ENCODE measurements around the gene RFT1.

RFT1 gene

DNA sequence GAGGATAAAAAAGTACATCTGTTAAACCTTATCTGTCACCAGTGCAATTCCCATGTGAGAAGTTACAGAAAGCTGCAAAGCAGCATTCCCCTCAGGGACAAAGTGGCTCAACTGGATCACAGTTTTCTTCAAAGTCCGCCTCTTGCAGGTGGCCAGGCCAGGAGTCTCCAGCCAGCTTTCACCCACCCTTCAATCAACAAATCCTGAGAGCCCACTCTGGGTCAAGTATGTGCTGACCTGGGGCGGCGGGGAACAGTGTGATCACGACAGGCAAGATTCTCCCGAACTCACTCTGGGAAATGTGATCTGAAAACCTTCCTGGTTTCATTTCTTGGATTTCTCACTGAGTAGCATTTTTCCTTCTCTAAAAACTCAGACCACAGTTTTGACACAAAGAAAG lies 39.2 kb downstream of the RFT1 start:
- no peak for DNase-seq (ENCODE audit: low read depth)

DNA sequence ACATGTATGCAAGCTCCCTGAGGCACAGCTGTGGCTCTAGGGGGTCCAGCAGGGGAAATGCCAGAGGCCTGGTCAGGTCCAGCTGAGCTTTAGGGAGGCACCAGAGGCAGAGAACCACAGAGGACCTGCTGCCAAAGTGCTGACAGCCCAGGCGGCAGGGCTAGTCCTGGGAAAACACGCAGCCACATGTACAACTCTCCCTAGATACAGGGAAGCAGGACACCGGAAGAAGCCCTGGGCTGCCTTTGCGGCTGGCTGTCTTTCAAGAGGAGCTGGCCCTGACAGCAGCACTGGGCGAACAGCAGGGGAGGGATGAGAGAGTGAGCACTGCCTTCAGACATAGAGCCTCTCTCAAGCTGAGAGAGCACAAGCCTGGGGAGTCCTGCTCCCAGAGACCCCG lies 40.7 kb downstream of the RFT1 start:
- no peak for DNase-seq (ENCODE audit: low read depth)

DNA sequence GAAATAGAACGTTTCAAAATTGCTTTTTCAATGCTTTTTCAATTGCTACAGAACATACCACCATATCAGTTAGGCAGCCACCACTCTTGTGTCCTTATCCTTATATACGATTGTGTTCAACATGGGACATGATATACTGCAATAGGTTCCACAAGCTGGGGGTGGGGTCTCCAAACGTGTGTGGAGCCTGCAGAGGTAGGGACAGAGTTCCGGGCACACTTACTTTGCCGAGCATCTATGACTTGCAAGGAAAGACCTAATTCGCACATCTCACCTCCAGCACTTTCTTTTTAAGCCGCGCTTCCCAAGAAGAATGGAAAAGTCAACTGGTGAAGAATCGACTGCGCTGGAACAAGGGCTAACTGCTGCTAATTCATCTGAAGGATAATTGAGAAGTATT lies 44.8 kb downstream of the RFT1 start:
- DNase-seq (ENCODE audit: low read depth) = no peak

DNA sequence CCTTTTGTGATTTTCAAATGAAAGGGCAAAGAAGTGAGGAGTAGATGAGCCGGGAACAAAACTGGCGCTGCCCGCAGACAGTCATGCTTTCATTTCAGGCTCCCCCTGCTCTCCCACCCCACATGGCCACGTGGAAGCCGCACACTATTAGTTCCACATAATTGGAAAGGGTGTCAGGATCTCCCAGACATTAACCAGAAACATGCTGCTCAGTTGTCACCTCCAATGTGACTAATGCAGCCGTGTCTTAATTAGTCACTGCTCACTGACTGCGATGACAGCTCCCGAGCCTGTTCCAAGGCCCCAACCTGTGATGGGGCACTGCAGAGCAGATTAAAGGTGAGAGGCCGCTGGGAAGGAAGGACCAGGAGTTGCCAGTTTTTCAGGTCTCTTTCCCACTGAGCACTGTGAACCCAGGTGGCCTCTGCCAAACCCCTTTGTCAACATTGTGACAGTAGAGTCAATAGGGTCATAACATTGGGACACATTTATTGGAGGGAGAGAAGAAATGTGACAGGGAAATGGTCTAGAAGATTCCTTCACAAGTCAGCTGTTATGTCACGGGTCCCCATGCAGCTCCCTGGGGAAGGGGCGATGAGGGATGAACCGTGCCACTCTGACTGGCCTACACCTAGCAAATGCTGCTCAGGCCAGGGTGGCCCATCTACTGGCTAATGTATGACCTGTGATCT lies 45.8 kb downstream of the RFT1 start:
- DNase-seq (ENCODE audit: low read depth) = no peak

DNA sequence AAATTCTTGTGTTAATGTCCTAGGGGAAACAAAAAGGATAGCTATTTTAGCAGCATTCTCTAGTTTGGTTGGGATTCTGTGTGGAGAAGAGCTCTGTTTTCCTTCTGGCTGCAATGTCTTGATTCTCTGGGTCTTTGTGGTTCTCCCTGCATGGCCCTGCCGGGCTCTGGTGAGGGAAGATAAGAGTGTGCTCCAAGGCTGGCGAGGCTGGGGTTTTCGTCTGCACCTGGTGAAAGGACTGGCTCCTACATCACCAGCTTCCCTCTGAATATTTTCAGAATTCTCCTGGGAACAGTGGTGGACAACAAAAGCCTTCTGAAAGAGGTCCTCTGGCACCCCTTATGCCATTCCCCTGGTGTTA lies 46.3 kb downstream of the RFT1 start:
- no peak for DNase-seq (ENCODE audit: low read depth)

DNA sequence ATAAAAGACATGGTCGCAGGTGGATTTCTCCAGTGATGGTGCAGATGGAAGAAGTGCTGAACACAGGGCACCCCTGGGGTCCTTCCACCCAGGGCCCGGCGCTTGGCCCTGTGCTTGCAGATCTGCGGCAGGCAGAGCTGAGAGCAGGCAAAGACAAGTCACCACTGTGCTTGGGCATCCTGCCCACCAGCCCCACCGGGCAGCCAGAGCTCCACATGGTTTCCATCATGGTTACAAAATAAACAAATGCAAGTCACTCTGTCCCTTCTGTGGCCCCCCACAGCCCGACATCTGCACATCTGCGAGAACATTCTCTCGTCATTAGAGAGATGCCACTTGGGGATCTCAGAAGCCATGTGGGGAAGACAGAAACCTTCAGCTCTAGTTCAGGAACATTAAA lies 46.7 kb downstream of the RFT1 start:
- no peak for DNase-seq (ENCODE audit: low read depth)

DNA sequence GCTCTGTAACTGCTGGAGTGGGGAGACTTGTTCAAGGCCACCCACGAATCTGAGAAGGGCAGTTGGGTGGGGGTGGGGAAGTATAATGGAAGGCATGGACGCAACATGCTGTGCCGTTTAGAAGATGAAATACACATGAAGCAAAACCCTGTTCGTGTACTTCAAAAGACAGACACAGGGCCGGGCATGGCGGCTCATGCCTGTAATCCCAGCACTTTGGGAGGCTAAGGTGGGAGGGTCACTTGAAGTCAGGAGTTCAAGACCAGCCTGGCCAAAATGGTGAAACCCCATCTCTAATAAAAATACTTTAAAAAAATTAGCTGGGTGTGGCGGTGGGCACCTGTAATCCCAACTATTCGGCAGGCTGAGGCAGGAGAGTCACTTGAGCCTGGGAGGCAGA lies 47.5 kb downstream of the RFT1 start:
- DNase-seq (ENCODE audit: low read depth) = no peak

DNA sequence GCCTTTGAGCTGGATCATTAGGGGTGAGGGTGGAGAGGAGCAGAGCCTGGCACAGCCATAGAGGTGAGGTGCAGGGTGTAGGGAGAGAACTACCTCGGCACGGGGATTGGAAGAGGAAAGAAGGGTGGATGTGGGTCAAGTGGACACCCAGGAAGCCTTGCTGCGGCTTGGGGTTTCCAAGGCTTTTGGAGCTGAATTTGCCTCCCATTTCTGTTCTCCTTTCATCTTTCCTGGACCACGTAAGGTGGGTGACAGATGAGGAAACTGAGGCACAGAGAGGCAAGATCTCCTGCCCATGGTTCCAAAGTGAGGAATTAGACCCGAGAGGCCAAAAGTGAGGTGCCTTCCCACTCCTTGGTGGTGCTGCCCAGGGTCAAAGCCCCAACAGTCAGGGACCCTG lies 48.9 kb downstream of the RFT1 start:
- no peak for DNase-seq (ENCODE audit: low read depth)

DNA sequence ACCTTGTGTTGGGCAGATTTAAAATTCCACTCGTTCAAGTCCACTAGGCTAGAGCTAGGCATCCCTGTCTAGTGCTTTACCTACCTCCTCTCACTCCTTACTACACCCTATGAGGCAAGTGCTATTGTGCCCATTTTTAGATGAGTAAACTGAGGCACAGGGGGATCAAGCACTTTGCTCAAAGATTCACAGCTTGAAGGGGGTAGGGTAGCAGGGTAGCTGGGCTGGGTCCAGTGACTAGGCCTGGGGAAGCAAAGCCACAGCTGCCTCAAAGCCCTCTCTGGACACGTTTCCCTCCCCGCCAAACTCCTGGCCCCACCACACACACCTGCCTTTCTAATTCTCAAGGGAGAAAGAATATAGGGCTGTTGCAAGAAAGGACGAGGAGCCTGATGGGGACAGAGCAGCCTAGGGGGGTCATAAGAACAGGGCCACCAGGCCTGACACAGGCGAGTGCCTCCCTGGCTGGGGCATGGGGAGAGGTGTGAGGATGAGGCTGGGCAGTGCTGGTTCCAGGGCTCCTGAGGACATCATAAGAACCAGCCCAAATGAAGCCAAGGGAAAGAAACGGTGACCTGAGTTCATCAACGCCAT lies 49.5 kb downstream of the RFT1 start:
- no peak for DNase-seq (ENCODE audit: low read depth)

DNA sequence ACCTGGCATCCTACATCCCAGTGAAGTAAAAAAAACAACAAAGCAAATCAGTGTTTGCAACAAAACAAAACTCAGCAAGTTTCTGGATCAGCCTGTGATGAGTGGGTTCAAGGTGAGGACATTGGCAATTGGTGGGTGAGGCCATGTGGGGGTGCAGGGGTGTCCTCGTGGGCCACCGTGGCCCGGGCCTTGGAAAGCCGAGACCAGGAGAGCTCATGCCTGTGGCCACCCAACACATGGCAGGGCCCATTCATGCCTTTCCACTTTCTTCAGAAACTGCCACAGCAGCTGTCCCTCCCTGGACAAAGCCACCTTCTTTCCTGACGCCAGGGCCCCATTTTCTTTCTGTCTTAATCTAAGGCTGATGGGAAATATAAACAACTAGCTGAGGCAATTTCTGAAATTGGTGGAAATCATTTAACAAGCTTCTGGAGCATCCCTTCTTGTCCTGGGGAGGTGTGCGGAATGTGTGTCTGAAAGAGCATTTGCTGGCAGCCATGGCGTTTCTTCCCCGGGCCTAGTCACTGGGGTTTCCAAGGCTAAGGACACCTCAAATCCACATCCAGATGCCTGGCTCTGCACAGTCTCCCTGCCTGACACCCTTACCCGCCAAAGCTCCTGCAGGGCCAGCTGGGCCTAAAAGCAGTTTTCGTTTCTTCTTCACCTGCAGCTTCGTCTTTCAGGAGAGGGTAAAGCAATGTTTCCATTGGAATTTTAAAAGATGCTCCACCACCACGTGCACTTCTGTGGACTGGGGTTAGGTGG lies 50.3 kb downstream of the RFT1 start:
- no peak for DNase-seq (ENCODE audit: low read depth)

DNA sequence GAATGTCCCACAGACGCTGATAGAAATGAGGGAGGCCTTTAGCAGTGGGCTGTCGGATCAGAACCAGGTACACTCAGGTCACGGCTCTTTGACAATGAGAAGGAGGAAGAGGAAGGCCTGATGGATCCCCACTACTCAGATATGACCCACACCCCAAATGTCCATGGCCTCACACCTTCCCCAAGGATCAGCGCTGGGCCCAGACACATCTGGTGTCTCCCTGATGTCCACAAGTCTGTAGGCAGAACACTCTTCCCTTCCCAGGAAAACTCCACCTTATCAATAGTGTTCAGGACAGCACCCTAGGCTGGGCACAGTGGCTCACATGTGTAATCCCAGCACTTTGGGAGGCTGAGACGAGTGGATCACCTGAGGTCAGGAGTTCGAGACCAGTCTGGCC lies 51.1 kb downstream of the RFT1 start:
- DNase-seq (ENCODE audit: low read depth) = no peak

DNA sequence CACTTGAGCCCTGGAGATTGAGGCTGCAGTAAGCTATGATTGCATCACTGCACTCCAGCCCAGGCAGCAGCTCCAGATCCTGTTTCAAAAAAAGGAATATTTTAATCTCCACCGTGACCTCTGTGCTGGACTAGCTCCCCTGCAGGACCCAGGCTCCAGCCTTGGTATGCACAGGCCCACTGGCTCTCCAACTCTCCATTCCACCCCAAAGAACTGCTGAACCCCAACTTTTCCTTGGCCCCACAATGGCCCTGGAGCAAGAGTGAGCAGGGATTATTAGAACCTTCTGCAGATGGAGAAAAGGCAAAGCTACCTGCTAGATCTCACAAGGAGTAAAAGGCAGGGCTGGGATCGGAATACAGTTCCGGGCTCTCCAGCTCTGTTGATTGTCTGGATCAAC lies 51.6 kb downstream of the RFT1 start:
- DNase-seq (ENCODE audit: low read depth) = no peak

DNA sequence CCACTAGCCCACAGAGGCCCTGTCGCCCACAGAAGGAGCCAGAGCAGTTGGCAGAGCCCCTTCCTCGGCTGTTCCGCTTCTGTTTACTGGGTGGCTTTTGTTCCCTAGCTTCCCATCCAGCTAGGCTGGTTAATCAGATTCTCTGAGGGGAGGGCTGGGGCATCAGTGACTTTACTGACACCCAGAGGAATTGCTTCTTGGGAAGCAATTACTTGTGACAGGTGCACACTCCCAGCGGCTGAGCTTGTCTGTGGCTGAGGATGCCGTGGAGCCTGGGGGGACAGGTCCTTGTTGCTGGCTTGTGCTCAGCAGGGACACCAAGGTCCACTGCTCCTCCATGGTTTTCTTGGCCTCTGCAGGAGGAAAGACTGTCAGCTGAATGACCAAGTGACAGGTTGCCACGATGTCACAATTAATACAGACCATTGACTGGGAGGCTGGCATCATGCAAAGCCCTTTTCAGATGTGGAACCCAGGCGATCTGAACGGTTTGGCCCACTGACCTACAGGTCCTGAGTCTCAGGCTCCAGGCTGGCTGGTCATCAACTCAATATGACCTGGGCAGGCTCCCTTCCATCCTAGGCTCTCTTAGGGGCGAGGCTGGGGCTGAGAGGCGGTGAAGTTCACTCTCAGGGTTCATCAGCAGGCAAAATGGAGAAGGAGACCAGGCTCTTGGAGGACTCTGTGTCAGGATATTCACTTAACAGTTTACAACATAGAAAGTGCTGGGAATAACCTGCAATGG lies 52.6 kb downstream of the RFT1 start:
- DNase-seq (ENCODE audit: low read depth) = no peak

DNA sequence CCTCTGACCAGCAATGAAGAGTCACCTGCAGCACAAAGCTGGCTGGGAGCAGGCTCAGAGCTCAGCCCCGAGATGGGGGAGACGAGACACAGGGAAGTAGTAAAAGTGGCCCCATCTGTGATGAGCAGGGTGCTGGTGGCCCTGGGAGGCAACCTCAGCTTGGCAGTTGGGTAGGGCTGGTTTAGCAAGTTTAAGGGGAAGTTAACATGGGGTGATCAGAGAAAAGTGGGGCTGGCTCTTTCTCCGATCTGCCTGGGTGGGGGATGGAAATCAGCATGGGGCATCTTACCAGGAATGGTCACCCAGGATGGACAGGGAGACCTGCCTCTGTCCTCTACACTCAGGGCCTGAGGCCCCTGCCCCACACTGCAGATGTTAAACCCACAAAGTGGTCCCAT lies 54.5 kb downstream of the RFT1 start:
- DNase-seq (ENCODE audit: low read depth) = no peak

DNA sequence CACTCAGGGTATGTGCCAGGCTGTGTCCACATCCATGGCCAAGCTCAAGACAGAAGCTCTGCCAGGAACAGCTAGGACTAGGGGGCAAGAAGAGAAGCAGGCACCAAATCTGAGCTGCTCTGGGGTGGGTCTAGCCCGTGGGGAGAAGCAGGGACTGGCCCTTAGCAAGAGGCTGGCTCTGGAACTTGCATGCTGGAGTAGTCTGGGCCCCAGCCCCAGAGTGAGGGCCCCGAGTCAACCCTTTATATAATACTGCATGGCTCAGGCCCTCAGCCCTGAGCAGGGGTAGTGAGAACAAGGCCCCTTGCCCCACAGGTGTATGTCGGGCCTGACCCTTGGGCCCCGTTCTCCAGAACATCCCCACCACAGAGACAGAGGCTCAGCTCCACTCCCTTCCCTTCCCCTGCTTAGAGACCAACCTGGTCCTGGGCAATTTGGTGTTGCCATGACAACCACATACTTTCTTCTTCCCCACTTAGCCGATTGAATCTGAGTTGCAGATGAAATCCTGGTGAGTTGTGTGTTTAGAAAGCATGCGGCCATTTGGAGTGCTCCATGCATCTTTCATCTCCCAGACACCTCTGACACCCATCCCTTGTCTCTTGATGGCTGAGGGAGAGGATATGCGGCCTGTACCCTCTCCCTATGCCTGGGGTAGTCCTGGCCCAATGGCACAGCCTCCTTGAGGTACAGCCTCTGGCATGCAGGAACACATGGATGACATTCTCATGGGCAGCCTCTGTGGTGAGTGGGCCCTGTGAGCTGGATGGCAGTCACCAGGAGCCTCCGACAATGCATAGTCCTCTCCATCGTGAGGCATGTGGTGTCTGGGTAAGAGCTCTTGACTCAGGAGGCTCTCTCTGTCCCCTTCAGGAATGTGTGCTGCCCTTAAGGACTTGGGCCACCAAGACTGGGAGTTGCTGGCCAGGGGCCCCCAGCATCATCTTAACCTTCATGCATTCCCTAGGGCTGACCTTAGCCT lies 55.2 kb downstream of the RFT1 start:
- DNase-seq (ENCODE audit: low read depth) = no peak

DNA sequence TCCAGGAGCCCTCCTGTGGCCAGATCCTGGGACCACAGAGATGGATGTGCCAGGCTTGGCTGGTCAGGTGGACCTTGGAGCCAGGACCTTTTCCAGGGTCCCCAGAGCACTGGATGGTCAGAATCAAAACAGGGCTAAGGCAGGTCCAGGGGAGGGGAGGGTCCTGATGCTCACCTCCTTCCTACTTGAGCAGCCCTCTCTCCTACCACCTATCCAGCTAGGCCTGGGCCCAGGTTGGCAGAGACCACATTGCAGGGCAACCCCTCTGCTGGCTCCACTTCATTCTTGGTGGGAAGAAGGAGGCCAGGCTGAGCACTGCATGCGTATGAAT lies 55.9 kb downstream of the RFT1 start:
- DNase-seq (ENCODE audit: low read depth) = no peak

DNA sequence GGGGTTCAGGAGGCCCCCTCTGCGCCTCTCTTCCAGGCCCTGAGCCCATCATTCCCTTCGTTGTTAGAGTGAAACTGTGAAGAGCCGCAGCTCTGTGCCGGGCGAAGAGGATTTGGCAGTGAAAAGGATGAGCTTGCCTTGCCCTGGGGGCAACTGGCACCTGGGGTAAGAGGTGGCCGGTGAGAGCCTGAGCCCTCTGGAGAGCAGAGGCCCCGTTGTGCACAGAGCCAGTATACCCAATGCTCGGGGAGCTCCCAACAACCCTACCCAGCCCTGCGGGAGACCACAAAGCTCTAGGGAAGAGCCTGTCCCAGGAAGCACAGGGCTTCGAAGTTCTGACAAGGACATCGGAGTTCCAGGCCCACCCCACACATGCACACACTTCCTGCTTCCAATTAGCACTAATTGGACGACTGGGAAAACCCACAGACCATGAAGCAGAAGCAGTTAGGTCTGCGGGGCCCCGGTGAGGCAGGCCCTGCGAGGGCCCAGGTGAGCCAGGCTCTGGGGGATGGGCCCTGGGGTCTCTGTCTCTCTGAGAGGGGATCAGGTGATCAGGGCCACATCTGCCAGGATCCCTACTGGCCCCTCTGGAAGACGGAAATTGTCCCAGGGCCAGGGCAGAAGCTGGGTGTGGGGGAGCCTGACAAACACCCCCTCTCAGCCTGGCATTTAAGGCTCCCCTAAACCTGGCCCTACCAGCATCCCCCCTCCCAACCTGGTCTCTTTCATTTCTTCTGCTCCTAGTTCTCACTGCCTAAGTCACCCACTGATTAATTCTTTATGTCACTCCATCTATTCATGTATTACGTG lies 56.5 kb downstream of the RFT1 start:
- DNase-seq (ENCODE audit: low read depth) = no peak

DNA sequence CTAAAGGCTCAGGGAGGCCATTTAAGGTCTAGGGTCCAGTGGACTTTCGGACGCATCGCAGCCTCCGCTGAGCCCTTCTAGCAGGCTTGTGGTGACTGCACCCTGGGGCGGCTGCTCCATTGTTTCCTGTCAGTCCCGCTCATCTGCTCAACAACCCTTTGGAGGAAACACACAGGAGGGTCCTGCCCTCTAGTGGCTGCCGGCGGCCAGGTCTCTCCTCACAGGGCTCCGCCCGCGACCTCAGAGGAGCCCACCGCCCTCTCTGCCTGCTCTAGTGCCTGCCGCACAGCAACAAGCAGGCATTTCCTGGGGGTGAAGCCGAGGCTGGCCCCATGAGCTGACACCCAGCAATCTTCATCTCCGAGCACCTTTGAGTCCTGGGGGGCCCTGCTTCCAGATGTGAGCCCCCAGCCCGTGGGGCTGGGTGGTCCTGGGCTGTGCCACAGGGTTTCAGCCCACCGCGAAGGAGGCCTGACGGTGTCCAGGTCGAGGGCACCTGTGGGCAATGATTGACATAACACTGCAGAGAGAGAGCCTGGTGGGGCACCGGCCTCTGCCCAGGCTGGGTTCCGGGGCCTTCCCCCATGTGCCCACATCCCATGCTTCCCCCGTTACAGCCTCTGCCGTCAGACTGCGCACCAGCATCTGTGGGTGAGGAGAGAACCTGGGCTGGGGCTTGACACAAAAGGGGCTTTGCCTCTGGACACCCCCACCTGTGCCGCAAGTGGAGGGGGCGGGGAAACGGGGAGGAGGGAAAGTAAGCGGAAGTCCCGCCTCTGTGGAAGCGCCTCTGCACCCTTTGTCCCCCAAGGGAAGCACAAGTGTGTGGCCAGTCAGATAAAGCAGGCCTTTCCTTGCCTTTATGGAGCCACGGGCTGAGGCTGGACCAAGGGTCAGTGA lies 57.3 kb downstream of the RFT1 start:
- DNase-seq (ENCODE audit: low read depth) = peak; percentile 78

DNA sequence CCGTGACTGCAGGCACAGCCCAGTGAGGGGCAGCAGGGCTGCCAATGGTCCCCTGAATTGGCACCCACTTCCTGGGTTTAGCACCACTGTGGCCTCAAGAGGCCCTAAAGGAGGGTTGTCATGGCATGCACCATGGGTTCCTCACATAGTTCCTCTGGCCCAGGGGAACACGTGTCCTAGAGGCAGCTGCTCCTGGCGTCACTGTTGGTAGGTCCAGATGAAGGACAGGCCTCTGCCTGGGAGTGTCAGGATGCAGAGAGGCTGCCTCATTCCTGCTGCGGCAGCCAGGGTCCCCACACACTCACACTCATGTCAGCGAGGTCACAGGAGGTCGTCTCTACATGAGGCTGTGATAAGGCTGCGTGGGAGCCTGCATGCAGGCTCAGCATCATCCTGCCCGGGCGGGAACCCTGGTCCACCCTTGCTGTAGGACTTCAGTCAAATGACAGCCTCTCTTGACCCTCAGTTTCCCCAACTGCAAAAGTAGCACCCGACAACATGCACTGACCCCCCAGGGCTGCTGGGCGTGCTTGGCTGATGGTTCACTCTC lies 58.3 kb downstream of the RFT1 start:
- DNase-seq (ENCODE audit: low read depth) = no peak
